HepG2 (cell line): ENCODE measurements around the gene CTNNA3. TPM values are rescaled to one million over a fixed set of nuclear protein-coding genes. Genes with fewer than 3 reads are reported as not detected.

ENCODE experiments used
- ATAC-seq: fragments of 200-7000 bp; cut with Tn5 transposase; 3 replicates; pipeline ENCODE4 v1.9.1; 2020; ENCODE audit warnings: mild to moderate bottlenecking, moderate library complexity
- BruUV-seq: library from RNA; stranded (reverse); fragments of 400-500 nt; replicated peaks from 2 replicates; lab custom pipeline; 2021; lab: Mats Ljungman, UMichigan
- CTCF ChIA-PET: fragments of 300-600 bp; formaldehyde crosslinking; extraction: SDS; loops from one replicate; lab custom pipeline; 2021; ENCODE audit warnings: low total read pairs, inconsistent platforms, low intra/inter-chr PET ratio; lab: Yijun Ruan, JAX
- POLR2A ChIA-PET: fragments of 350-600 bp; sonication (Branson Sonifier 250); formaldehyde crosslinking; loops from one replicate; lab custom pipeline; 2020; ENCODE audit warnings: antibody characterized with exemption, inconsistent platforms; lab: Yijun Ruan, JAX
- DNase-seq: peaks from one replicate; pipeline ENCODE4 v3.0.0-alpha.2; 2015; ENCODE audit warnings: low spot score
- FAIRE-seq: peaks from 3 replicates; lab custom pipeline; 2011; peaks lifted over from hg19 to GRCh38; lab: Jason Lieb, UNC
- H2AFZ ChIP-seq: one replicate; pipeline ENCODE4 v1.6.1; 2011; ENCODE audit warnings: low read length, inconsistent platforms
- H3K27ac ChIP-seq: fragments of 300-600 bp; 3 replicates; pipeline ENCODE4 v1.8.0; 2011; ENCODE audit warnings: mixed run types, mild to moderate bottlenecking, mixed read lengths, low read length, inconsistent platforms; ENCODE audit not compliant: insufficient read depth; ENCODE audit errors: extremely low read length
- H3K27me3 ChIP-seq, 2 experiments: fragments of 200-600 bp in 1 of 2; 2 replicates in 1 of 2; 3 replicates in 1 of 2; pipeline versions ENCODE4 v1.6.0 to v1.8.0; 2011; ENCODE audit warnings: low read length in 2 of 2, mild to moderate bottlenecking in 2 of 2, moderate library complexity in 2 of 2, inconsistent platforms in 1 of 2; ENCODE audit not compliant: insufficient read depth in 2 of 2, control insufficient read depth in 1 of 2
- H3K36me3 ChIP-seq, 2 experiments: fragments of 200-600 bp in 1 of 2; replicated peaks in 1 of 2; 2 replicates in 1 of 2; 3 replicates in 1 of 2; pipeline versions ENCODE4 v1.5.1 to v1.8.0; 2011; ENCODE audit warnings: low read length in 2 of 2, inconsistent platforms in 1 of 2; ENCODE audit not compliant: insufficient read depth in 2 of 2, control insufficient read depth in 1 of 2
- H3K4me1 ChIP-seq: 2 replicates; pipeline ENCODE4 v1.5.1; 2012; ENCODE audit warnings: low read length, inconsistent platforms; ENCODE audit not compliant: insufficient read depth
- H3K4me2 ChIP-seq: 2 replicates; pipeline ENCODE4 v1.6.0; 2011; ENCODE audit warnings: low read depth, low read length, inconsistent platforms
- H3K4me3 ChIP-seq, 3 experiments: fragments of 200-600 bp in 1 of 3; sonication (generic), shearing (Covaris generic) in 1 of 3; replicated peaks in 1 of 3; 2 replicates each; pipeline ENCODE4 v1.5.1; 2011 to 2016; ENCODE audit warnings: low read length in 3 of 3, inconsistent platforms in 2 of 3, low read depth in 2 of 3, mild to moderate bottlenecking in 2 of 3, control low read depth in 1 of 3, mixed read lengths in 1 of 3; ENCODE audit not compliant: insufficient read depth in 1 of 3
- H3K79me2 ChIP-seq: one replicate; pipeline ENCODE4 v1.6.1; 2011; ENCODE audit warnings: low read length, inconsistent platforms; ENCODE audit not compliant: insufficient read depth
- H3K9ac ChIP-seq: 2 replicates; pipeline ENCODE4 v1.6.0; 2011; ENCODE audit warnings: mild to moderate bottlenecking, low read depth, low read length, inconsistent platforms; ENCODE audit not compliant: insufficient read depth
- H3K9me3 ChIP-seq: 2 replicates; pipeline ENCODE4 v1.5.1; 2012; ENCODE audit warnings: mild to moderate bottlenecking, low read length
- H4K20me1 ChIP-seq: 2 replicates; pipeline ENCODE4 v1.6.0; 2011; ENCODE audit warnings: inconsistent platforms, mild to moderate bottlenecking, low read length, moderate library complexity; ENCODE audit not compliant: insufficient read depth
- CENPT ChIP-seq: sonication (generic); formaldehyde crosslinking; IDR thresholded peaks from 2 replicates; pipeline ENCODE4 v1.8.0; 2022; ENCODE audit warnings: low read depth, mild to moderate bottlenecking, moderate library complexity, missing genetic modification reagents
- FOXJ3 ChIP-seq: sonication (generic); formaldehyde crosslinking; IDR thresholded peaks from 2 replicates; pipeline ENCODE4 v1.4.0; 2020; ENCODE audit warnings: missing genetic modification reagents, mild to moderate bottlenecking, borderline replicate concordance
- FOXK1 ChIP-seq: sonication (generic); formaldehyde crosslinking; IDR thresholded peaks from 2 replicates; pipeline ENCODE4 v1.4.0; 2020; ENCODE audit warnings: low read depth, missing genetic modification reagents, borderline replicate concordance
- HNRNPK ChIP-seq: fragments of 200-400 bp; formaldehyde crosslinking; IDR thresholded peaks from 2 replicates; pipeline ENCODE4 v1.6.1; 2018; ENCODE audit warnings: low read length, low read depth, moderate library complexity, mild to moderate bottlenecking; ENCODE audit not compliant: poor library complexity, severe bottlenecking
- SMAD9 ChIP-seq: sonication (generic); formaldehyde crosslinking; IDR thresholded peaks from 2 replicates; pipeline ENCODE4 v1.5.1; 2020; ENCODE audit warnings: mild to moderate bottlenecking, missing genetic modification reagents
- SNAPC4 ChIP-seq: sonication (generic); formaldehyde crosslinking; IDR thresholded peaks from 2 replicates; pipeline ENCODE4 v1.4.0; 2020; ENCODE audit warnings: mild to moderate bottlenecking, missing genetic modification reagents
- ZNF205 ChIP-seq: IDR thresholded peaks from 2 replicates; pipeline ENCODE4 v1.6.1; 2018; ENCODE audit warnings: missing biosample characterization, missing genetic modification reagents
- ZNF558 ChIP-seq: sonication (generic); formaldehyde crosslinking; IDR thresholded peaks from 2 replicates; pipeline ENCODE4 v1.9.0; 2022; ENCODE audit warnings: mild to moderate bottlenecking, missing genetic modification reagents, borderline replicate concordance
- ZNF781 ChIP-seq: sonication (generic); formaldehyde crosslinking; IDR thresholded peaks from 2 replicates; pipeline ENCODE4 v1.5.1; 2020; ENCODE audit warnings: borderline replicate concordance, mild to moderate bottlenecking, missing genetic modification reagents; ENCODE audit errors: not compliant biosample characterization
- ZNF850 ChIP-seq: sonication (generic); formaldehyde crosslinking; conservative IDR thresholded peaks from 2 replicates; pipeline ENCODE4 v1.9.0; 2021; ENCODE audit warnings: mild to moderate bottlenecking, missing genetic modification reagents
- ZSCAN31 ChIP-seq: sonication (generic); formaldehyde crosslinking; IDR thresholded peaks from 2 replicates; pipeline ENCODE4 v1.5.0; 2020; ENCODE audit warnings: low read depth, mild to moderate bottlenecking, missing genetic modification reagents
- WGBS: methylation state at CpG from one replicate; pipeline ENCODE4 v1.1.6; 2017; ENCODE audit warnings: low lambda C conversion rate; 5-methylcytosine and 5-hydroxymethylcytosine counted together
- in situ Hi-C: cut with HindIII; loops from 2 replicates; pipeline ENCODE4 v1.10.0; 2017; ENCODE audit warnings: low pct_unique_long_range_greater_than_20kb; ENCODE audit not compliant: extremely low pct_ligation_motif_present
- intact Hi-C: fragments of 100-400 bp; cut with micrococcal nuclease; formaldehyde crosslinking; loops from one replicate; pipeline ENCODE4 v1.10.0; 2022; ENCODE audit not compliant: unreplicated experiment
- polyA plus RNA-seq, 8 experiments: library from polyadenylated mRNA; depleted of rRNA in 3 of 8; stranded (reverse) in 7 of 8; unstranded in 1 of 8; fragments of >200 nt; fragmentation: Illumina TruSeq in 4 of 8; extraction: Trizol in 4 of 8; gene quantifications; 2 replicates each; pipeline versions ENCODE4 v1.2.1 to v1.2.3, GENCODE V29; 2011 to 2016; ENCODE audit warnings: low read depth in 4 of 8, missing spikeins in 1 of 8, mixed read lengths in 1 of 8; ENCODE audit not compliant: insufficient read depth in 1 of 8
- total RNA-seq, 5 experiments: library from RNA; depleted of rRNA; stranded (reverse); fragments of >200 nt; fragmentation: Illumina TruSeq; extraction: Trizol; gene quantifications; 2 replicates each; pipeline ENCODE4 v1.2.3, GENCODE V29; 2016; ENCODE audit warnings: low read depth in 1 of 5
- TF ChIP-seq, protein P1 (sequence below): sonication (generic); formaldehyde crosslinking; IDR thresholded peaks from 2 replicates; pipeline ENCODE4 v1.4.0; 2020; ENCODE audit warnings: mild to moderate bottlenecking, missing genetic modification reagents, borderline replicate concordance
- TF ChIP-seq, protein P2 (sequence below): sonication (generic); formaldehyde crosslinking; conservative IDR thresholded peaks from 2 replicates; pipeline ENCODE4 v1.5.0; 2020; ENCODE audit warnings: missing genetic modification reagents

Gene CTNNA3
- total and polyA plus RNA-seq, 2 of the 13 experiments (the other 11 are each of a cell fraction or from before 2014, with no cell fraction given) = not detected

GRCh38 chr10:66748217-66748616 is 947.8 kb downstream of the CTNNA3 start:
- H3K4me2 ChIP-seq = no peak overlapping the region
- POLR2A ChIA-PET = no interaction called here
- no peaks in the 10 kb centered on the region for H3K9me3 ChIP-seq
- H3K4me1 ChIP-seq = no peaks in the 10 kb centered on the region
- no peaks in the 10 kb centered on the region for H4K20me1 ChIP-seq
- DNase-seq (no peak), FAIRE-seq (no peak), ATAC-seq (no peak)
- H3K27me3 ChIP-seq = no peaks in the 10 kb centered on the region
- H3K27ac ChIP-seq = no peak overlapping the region
- no peak overlapping the region for H3K4me3 ChIP-seq
- H3K79me2 ChIP-seq = no peaks in the 10 kb centered on the region
- no peak overlapping the region for H2AFZ ChIP-seq
- intact Hi-C loops = no loop called here
- BruUV-seq = no TSS peak
- CTCF ChIA-PET = no interaction called here
- WGBS = 48% methylated on average over 1 of the region's 1 CpG
- in situ Hi-C loops = no loop called here
- no peak overlapping the region for H3K9ac ChIP-seq
- no peaks in the 10 kb centered on the region for H3K36me3 ChIP-seq
- no peak for TF ChIP-seq ZSCAN31 (CRISPR knock-in tag)
- TF ChIP-seq FOXK1 (CRISPR knock-in tag) = no peak
- no peak for TF ChIP-seq HNRNPK
- TF ChIP-seq ZNF850 (CRISPR knock-in tag) = no peak
- no peak for TF ChIP-seq ZNF558 (CRISPR knock-in tag)
- no peak for TF ChIP-seq CENPT (CRISPR knock-in tag)
- TF ChIP-seq, protein P1, sequence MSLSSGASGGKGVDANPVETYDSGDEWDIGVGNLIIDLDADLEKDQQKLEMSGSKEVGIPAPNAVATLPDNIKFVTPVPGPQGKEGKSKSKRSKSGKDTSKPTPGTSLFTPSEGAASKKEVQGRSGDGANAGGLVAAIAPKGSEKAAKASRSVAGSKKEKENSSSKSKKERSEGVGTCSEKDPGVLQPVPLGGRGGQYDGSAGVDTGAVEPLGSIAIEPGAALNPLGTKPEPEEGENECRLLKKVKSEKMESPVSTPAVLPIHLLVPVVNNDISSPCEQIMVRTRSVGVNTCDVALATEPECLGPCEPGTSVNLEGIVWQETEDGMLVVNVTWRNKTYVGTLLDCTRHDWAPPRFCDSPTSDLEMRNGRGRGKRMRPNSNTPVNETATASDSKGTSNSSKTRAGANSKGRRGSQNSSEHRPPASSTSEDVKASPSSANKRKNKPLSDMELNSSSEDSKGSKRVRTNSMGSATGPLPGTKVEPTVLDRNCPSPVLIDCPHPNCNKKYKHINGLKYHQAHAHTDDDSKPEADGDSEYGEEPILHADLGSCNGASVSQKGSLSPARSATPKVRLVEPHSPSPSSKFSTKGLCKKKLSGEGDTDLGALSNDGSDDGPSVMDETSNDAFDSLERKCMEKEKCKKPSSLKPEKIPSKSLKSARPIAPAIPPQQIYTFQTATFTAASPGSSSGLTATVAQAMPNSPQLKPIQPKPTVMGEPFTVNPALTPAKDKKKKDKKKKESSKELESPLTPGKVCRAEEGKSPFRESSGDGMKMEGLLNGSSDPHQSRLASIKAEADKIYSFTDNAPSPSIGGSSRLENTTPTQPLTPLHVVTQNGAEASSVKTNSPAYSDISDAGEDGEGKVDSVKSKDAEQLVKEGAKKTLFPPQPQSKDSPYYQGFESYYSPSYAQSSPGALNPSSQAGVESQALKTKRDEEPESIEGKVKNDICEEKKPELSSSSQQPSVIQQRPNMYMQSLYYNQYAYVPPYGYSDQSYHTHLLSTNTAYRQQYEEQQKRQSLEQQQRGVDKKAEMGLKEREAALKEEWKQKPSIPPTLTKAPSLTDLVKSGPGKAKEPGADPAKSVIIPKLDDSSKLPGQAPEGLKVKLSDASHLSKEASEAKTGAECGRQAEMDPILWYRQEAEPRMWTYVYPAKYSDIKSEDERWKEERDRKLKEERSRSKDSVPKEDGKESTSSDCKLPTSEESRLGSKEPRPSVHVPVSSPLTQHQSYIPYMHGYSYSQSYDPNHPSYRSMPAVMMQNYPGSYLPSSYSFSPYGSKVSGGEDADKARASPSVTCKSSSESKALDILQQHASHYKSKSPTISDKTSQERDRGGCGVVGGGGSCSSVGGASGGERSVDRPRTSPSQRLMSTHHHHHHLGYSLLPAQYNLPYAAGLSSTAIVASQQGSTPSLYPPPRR = no peak
- TF ChIP-seq ZNF205 (CRISPR knock-in tag) = no peak
- TF ChIP-seq ZNF781 = no peak
- TF ChIP-seq, protein P2, sequence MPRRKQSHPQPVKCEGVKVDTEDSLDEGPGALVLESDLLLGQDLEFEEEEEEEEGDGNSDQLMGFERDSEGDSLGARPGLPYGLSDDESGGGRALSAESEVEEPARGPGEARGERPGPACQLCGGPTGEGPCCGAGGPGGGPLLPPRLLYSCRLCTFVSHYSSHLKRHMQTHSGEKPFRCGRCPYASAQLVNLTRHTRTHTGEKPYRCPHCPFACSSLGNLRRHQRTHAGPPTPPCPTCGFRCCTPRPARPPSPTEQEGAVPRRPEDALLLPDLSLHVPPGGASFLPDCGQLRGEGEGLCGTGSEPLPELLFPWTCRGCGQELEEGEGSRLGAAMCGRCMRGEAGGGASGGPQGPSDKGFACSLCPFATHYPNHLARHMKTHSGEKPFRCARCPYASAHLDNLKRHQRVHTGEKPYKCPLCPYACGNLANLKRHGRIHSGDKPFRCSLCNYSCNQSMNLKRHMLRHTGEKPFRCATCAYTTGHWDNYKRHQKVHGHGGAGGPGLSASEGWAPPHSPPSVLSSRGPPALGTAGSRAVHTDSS (CRISPR knock-in tag) = no peak
- no peak for TF ChIP-seq SNAPC4 (CRISPR knock-in tag)
- no peak for TF ChIP-seq SMAD9 (CRISPR knock-in tag)
- no peak for TF ChIP-seq FOXJ3 (CRISPR knock-in tag)
